ENCODE measurements around the gene PSMB7.

The PSMB7 gene

DNA sequence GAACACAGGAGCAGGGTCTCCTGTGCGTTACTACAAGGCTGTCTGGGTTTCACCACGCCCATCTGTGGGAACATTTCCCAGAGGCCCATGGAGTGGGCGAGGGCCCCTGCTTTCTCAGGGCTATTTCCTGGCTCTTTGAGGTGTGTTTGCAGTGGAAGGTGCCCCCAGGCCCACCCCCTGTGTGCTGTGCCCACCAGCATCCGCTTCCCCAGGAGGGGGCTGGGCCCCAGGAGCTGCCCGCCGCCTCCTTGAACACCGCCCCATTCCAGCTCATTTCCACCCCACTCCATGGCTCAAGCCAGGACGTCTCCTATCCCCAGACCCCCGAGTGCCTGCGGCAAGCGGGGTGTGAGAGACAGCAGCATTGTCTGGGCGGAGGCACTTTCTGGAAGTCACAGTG lies 87.0 kb downstream of the PSMB7 start:
- ChIA-PET POLR2A (no interaction called here), CTCF (interaction anchor here (0.5 to 0.9 kb wide), 3 partner anchors 45 to 603 kb away, joined by 3 to 4 read pairs (median 3); no protein-coding TSS in a partner anchor)
- H3K4me1 ChIP-seq (ENCODE audit: control insufficient read depth, insufficient read depth, low read length): no peaks in the 10 kb centered on the region
- no peaks in the 10 kb centered on the region for H3K9me3 ChIP-seq (ENCODE audit: control insufficient read depth, insufficient read depth, low read depth, low read length)
- TF ChIP-seq ZNF792 (tag by site-specific recombination; IDR thresholded peaks at IDR 0.05) (no peak), AEBP2 (tag by site-specific recombination; IDR thresholded peaks at IDR 0.05; ENCODE audit: borderline replicate concordance) (no peak), ZFP41 (tag by site-specific recombination; IDR thresholded peaks at IDR 0.05; ENCODE audit: borderline replicate concordance) (no peak)
- no peak overlapping the region for H3K4me3 ChIP-seq (ENCODE audit: low read depth, low read length)
- peaks cover 0 to 31% of the 10 kb centered on the region in 2 experiments; a peak in 1 of 3 replicates for H3K36me3 ChIP-seq (ENCODE audit: control insufficient read depth in 2 of 2, insufficient read depth in 1 of 2, low read length in 2 of 2)
- no peak overlapping the region for H3K27ac ChIP-seq (ENCODE audit: extremely low read depth, low read depth, low read length)

- H3K36me3 ChIP-seq (ENCODE audit: control insufficient read depth in 2 of 2, insufficient read depth in 1 of 2, low read length in 2 of 2): peaks cover 0 to 32% of the 10 kb centered on the region in 2 experiments; a peak in 1 of 3 replicates
- ChIA-PET CTCF (interaction anchor here (0.6 to 0.9 kb wide), 3 partner anchors 44 to 201 kb away, joined by 3 to 4 read pairs (median 3); no protein-coding TSS in a partner anchor), POLR2A (no interaction called here)
- no peaks in the 10 kb centered on the region for H3K4me1 ChIP-seq (ENCODE audit: control insufficient read depth, insufficient read depth, low read length)
- H3K9me3 ChIP-seq (ENCODE audit: control insufficient read depth, insufficient read depth, low read depth, low read length): no peaks in the 10 kb centered on the region
- H3K4me3 ChIP-seq (ENCODE audit: low read depth, low read length): no peak overlapping the region
- H3K27ac ChIP-seq (ENCODE audit: extremely low read depth, low read depth, low read length): no peak overlapping the region
- no peak for TF ChIP-seq ZNF514 (tag by site-specific recombination; IDR thresholded peaks at IDR 0.05)
- TF ChIP-seq ZNF394 (tag by site-specific recombination; IDR thresholded peaks at IDR 0.05; ENCODE audit: borderline replicate concordance): no peak
- TF ChIP-seq ZNF157 (tag by site-specific recombination; IDR thresholded peaks at IDR 0.05): no peak
- TF ChIP-seq GLI4 (tag by site-specific recombination; IDR thresholded peaks at IDR 0.05): no peak
- no peak for TF ChIP-seq KLF9 (tag by site-specific recombination; IDR thresholded peaks at IDR 0.05; ENCODE audit: low read depth)
- no peak for TF ChIP-seq ZNF645 (tag by site-specific recombination; IDR thresholded peaks at IDR 0.05)
- TF ChIP-seq, protein P1, sequence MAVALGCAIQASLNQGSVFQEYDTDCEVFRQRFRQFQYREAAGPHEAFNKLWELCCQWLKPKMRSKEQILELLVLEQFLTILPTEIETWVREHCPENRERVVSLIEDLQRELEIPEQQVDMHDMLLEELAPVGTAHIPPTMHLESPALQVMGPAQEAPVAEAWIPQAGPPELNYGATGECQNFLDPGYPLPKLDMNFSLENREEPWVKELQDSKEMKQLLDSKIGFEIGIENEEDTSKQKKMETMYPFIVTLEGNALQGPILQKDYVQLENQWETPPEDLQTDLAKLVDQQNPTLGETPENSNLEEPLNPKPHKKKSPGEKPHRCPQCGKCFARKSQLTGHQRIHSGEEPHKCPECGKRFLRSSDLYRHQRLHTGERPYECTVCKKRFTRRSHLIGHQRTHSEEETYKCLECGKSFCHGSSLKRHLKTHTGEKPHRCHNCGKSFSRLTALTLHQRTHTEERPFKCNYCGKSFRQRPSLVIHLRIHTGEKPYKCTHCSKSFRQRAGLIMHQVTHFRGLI (tag by site-specific recombination; IDR thresholded peaks at IDR 0.05): no peak
- TF ChIP-seq ZNF112 (tag by site-specific recombination; IDR thresholded peaks at IDR 0.05): no peak
These were observed 87.8 kb downstream of the PSMB7 start for GRCh38 chr9:124327491-124327890.

- H3K27ac ChIP-seq (ENCODE audit: extremely low read depth, low read depth, low read length): no peak overlapping the region
- POLR2A ChIA-PET: no interaction called here
- H3K4me1 ChIP-seq (ENCODE audit: control insufficient read depth, insufficient read depth, low read length): no peaks in the 10 kb centered on the region
- no peak overlapping the region for H3K4me3 ChIP-seq (ENCODE audit: low read depth, low read length)
- CTCF ChIA-PET: interaction anchor here (0.6 kb wide), 1 partner anchor 924 kb away, joined by 4 read pairs; no protein-coding TSS in a partner anchor
- H3K36me3 ChIP-seq (ENCODE audit: control insufficient read depth in 2 of 2, insufficient read depth in 1 of 2, low read length in 2 of 2): peaks cover 0 to 42% of the 10 kb centered on the region in 2 experiments; a peak in 1 of 3 replicates
- H3K9me3 ChIP-seq (ENCODE audit: control insufficient read depth, insufficient read depth, low read depth, low read length): no peaks in the 10 kb centered on the region
- TF ChIP-seq TCF7L2 (IDR thresholded peaks at IDR 0.05; ENCODE audit: borderline replicate concordance, low read depth, low read length): no peak
- no peak for TF ChIP-seq ZNF202 (tag by site-specific recombination; IDR thresholded peaks at IDR 0.05; ENCODE audit: borderline replicate concordance)
- TF ChIP-seq ZNF2 (tag by site-specific recombination; IDR thresholded peaks at IDR 0.05): no peak
- no peak for TF ChIP-seq ZNF664 (tag by site-specific recombination; IDR thresholded peaks at IDR 0.05)
- no peak for TF ChIP-seq ZNF76 (tag by site-specific recombination; IDR thresholded peaks at IDR 0.05; ENCODE audit: borderline replicate concordance, low read depth)
These were observed 88.9 kb downstream of the PSMB7 start for GRCh38 chr9:124326378-124326777.

Measured in HEK293 (cell line).